Upper lobe of left lung (tissue), 4 donors: Measurements from ENCODE around the gene SLC2A2.

Source experiments
- CTCF ChIP-seq, 6 experiments: fragments of 450-650 bp in 4 of 6; fragments of 200-600 bp in 2 of 6; sonication (generic) in 2 of 6; IDR thresholded peaks; one replicate each; pipeline ENCODE4 v1.5.1; 2016 to 2019; ENCODE audit warnings: antibody characterized with exemption in 6 of 6
- EP300 ChIP-seq, 4 donors: sonication (generic); formaldehyde crosslinking; IDR thresholded peaks; one replicate each; pipeline ENCODE4 v1.5.1; 2017; ENCODE audit warnings: antibody characterized with exemption in 4 of 4, control low read depth in 2 of 4
- POLR2AphosphoS5 ChIP-seq, 2 donors: sonication (generic); formaldehyde crosslinking; IDR thresholded peaks; one replicate each; pipeline ENCODE4 v1.5.1; 2017; ENCODE audit warnings: antibody characterized with exemption in 2 of 2

- TF ChIP-seq CTCF (IDR thresholded peaks at IDR 0.05) (no peak), POLR2AphosphoS5 (IDR thresholded peaks at IDR 0.05) (no peak), EP300 (IDR thresholded peaks at IDR 0.05) (no peak)
Measured at GRCh38 chr3:171055336-171056178, 29.0 kb upstream of the SLC2A2 start.
